SH-SY5Y (cell line): ENCODE data around the gene SCG3.

Experiments used
- GATA2 ChIP-seq: IDR thresholded peaks from 2 replicates; pipeline ENCODE4 v1.6.1; 2011; ENCODE audit warnings: mild to moderate bottlenecking, low read depth, low read length
- GATA3 ChIP-seq: IDR thresholded peaks from 2 replicates; pipeline ENCODE4 v1.6.1; 2011; ENCODE audit warnings: low read depth, mild to moderate bottlenecking, low read length, moderate library complexity

GRCh38 chr15:51721199-51721960, 40.1 kb downstream of the SCG3 start:
- TF ChIP-seq GATA2 (no peak), GATA3 (no peak)
